ENCODE measurements around the gene CCDC116.

The CCDC116 gene

DNA sequence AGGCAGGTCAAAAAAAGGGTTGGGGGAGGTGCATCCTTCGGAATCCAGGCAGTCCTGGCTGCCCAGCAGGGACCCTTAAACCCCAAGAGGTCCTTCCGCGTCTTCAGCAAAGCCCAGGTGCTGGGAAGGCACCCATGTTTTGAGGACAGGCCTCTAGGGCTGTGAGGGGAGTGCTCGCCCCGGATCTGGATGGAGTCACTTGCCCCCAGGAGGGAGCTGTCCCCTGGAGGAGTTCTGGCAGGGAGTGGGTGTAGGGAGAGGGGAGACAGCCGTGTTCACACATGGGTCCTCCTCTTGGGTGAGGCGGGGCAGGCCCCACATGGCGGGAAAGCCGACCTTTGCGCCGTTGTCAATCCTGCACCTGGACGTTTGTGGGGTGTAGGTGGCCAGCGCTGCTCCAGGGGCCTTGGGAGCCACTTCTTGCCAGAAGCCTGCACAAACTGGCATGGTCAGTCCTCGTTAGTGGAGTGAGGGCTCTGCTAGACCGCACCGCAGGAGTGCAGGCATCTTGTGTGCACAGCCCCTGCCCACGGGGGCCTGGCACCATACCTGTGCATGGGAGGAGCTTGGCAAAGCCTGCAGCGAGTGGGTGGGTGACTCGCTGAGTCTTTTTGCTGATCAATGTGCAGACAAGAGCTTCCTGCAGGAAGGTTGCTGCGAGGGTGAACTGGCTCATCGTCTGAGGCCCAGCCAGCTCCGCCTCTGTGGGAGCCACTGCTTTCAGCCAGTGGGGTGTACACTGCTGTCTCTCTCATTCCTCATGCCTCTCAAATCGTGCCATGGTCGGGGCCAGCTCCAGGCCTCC is 49.2 kb downstream of the CCDC116 start:
- Histone ChIP-seq H2BK120ac (ENCODE audit: low read depth, low read length) (no peak overlapping the region), H3K27me3 (ENCODE audit: control insufficient read depth in 3 of 3, insufficient read depth in 3 of 3, low read depth in 1 of 3, low read length in 3 of 3) (no peaks in the 10 kb centered on the region), H3K18ac (ENCODE audit: low read length) (peak overlapping the region; percentile 28), H2BK5ac (ENCODE audit: low read length) (no peak overlapping the region), H2AFZ (ENCODE audit: low read length) (no peak overlapping the region), H3K9ac (ENCODE audit: low read depth, low read length, poor library complexity) (peak overlapping the region; percentile 70), H2BK12ac (ENCODE audit: low read length) (no peak overlapping the region), H4K91ac (ENCODE audit: low read depth, low read length, poor library complexity) (no peak overlapping the region), H3K4me1 (ENCODE audit: control insufficient read depth in 2 of 2, insufficient read depth in 1 of 2, low read depth in 1 of 2, low read length in 2 of 2) (peaks cover 2% of the 10 kb centered on the region in 2 donors), H3K9me3 (replicated peaks in 1 of 2; ENCODE audit: control insufficient read depth in 2 of 2, insufficient read depth in 1 of 2, low read depth in 1 of 2, low read length in 2 of 2) (peaks cover 0 to 4% of the 10 kb centered on the region in 2 donors), H3K4me3 (ENCODE audit: low read length in 2 of 2) (no peak overlapping the region), H4K8ac (ENCODE audit: low read depth, low read length) (no peak overlapping the region), H3K27ac (replicated peaks; ENCODE audit: low read length) (no peak overlapping the region), H3K79me1 (ENCODE audit: low read depth, low read length) (no peaks in the 10 kb centered on the region), H2AK5ac (ENCODE audit: low read depth, low read length) (no peak overlapping the region), H3K4me2 (ENCODE audit: insufficient read depth, low read length, poor library complexity, severe bottlenecking) (no peak overlapping the region), H3K14ac (ENCODE audit: low read length) (peak overlapping the region; percentile 38), H3K23ac (ENCODE audit: low read depth, low read length, poor library complexity) (peak overlapping the region; percentile 96), H3K4ac (ENCODE audit: low read length) (no peak overlapping the region), H2BK15ac (ENCODE audit: low read length) (no peak overlapping the region), H3K36me3 (replicated peaks in 1 of 2; ENCODE audit: control insufficient read depth in 2 of 2, insufficient read depth in 2 of 2, low read length in 2 of 2) (peaks cover 17 to 56% of the 10 kb centered on the region in 2 donors)
- no CpG with 5 or more reads among the region's 24 CpGs for WGBS, 2 donors (ENCODE audit: extremely low coverage in 2 of 2, insufficient read length in 2 of 2, insufficient replicate concordance in 1 of 2)
- DNase-seq (ENCODE audit: low spot score) = no peak

DNA sequence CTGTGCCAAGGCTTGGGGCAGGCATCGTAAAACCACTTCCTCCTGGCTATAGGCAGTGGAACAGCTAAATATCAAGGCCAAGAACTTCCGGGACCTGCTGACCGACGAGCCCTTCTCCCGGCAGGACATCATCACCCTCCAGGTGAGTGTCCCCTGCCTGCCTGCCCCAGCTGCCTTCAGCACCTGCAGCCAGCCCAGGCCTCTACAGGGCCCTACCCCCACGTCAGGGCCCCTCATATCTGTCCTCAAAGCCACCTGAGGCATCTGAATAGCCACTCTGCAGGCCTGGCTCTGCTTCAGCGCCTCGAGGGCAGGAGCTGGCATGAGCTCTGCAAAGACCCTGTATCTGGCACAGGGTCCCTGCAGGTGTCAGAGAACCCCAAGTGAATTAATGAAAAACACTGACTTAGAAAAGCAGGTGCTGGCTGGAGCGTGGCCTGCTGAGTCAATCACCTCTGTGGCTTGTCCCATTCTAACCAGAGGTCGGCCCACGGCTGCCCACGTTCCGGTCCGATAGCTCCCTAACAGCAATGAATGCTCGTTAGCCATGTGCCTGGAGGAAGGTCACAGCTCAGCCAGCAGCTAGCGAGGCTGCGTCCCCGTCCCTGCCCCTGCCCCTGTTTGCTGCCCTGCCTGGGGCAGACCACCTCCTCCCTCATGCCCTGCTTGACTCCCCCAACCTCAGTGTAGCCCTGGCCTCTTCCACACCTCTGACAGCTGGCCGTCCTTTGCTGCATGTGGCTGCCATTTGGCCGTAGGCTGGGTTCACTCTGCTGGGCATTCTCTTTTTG is 50.0 kb downstream of the CCDC116 start:
- WGBS, 2 donors (ENCODE audit: extremely low coverage in 2 of 2, insufficient read length in 2 of 2, insufficient replicate concordance in 1 of 2) = no CpG with 5 or more reads among the region's 20 CpGs
- Histone ChIP-seq H2AFZ (ENCODE audit: low read length) (no peak overlapping the region), H4K91ac (ENCODE audit: low read depth, low read length, poor library complexity) (no peak overlapping the region), H3K79me1 (ENCODE audit: low read depth, low read length) (peaks cover 3% of the 10 kb centered on the region), H2BK5ac (ENCODE audit: low read length) (no peak overlapping the region), H3K4me2 (ENCODE audit: insufficient read depth, low read length, poor library complexity, severe bottlenecking) (peak overlapping the region; percentile 14), H2BK120ac (ENCODE audit: low read depth, low read length) (no peak overlapping the region), H3K27ac (replicated peaks; ENCODE audit: low read length) (no peak overlapping the region), H3K9ac (ENCODE audit: low read depth, low read length, poor library complexity) (peak overlapping the region; percentile 44), H2BK15ac (ENCODE audit: low read length) (no peak overlapping the region), H3K36me3 (replicated peaks in 1 of 2; ENCODE audit: control insufficient read depth in 2 of 2, insufficient read depth in 2 of 2, low read length in 2 of 2) (peaks cover 20 to 61% of the 10 kb centered on the region in 2 donors), H3K4me1 (ENCODE audit: control insufficient read depth in 2 of 2, insufficient read depth in 1 of 2, low read depth in 1 of 2, low read length in 2 of 2) (peaks cover 2% of the 10 kb centered on the region in 2 donors), H2AK5ac (ENCODE audit: low read depth, low read length) (no peak overlapping the region), H3K23ac (ENCODE audit: low read depth, low read length, poor library complexity) (peak overlapping the region; percentile 80), H4K8ac (ENCODE audit: low read depth, low read length) (no peak overlapping the region), H3K14ac (ENCODE audit: low read length) (peak overlapping the region; percentile 63), H3K18ac (ENCODE audit: low read length) (peak overlapping the region; percentile 13), H3K27me3 (ENCODE audit: control insufficient read depth in 3 of 3, insufficient read depth in 3 of 3, low read depth in 1 of 3, low read length in 3 of 3) (no peaks in the 10 kb centered on the region), H3K9me3 (replicated peaks in 1 of 2; ENCODE audit: control insufficient read depth in 2 of 2, insufficient read depth in 1 of 2, low read depth in 1 of 2, low read length in 2 of 2) (peaks cover 0 to 3% of the 10 kb centered on the region in 2 donors), H3K4ac (ENCODE audit: low read length) (no peak overlapping the region), H3K4me3 (ENCODE audit: low read length in 2 of 2) (no peak overlapping the region), H2BK12ac (ENCODE audit: low read length) (peak overlapping the region; percentile 30)
- no peak for DNase-seq (ENCODE audit: low spot score)

DNA sequence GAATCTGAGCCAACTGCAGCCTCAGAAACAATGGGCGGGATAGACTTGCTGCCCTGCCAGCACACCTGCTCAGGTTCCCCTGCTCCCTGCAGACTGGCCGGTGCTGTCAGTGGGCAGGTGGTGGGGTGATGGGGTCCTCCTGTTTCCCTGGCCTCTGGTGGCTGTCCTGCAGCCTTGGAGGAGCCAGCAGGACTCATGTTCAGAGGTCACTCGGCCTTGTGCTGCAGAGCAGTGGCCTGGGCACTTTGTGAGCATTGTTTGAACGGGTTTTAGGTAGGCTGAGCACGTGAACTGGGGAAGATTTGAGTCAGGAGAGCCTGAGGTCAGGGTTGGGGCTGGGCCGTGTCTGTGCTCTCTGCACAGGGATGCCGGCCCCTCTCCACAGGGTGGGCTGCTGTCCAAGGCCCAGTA is 50.8 kb downstream of the CCDC116 start:
- Histone ChIP-seq H2BK15ac (ENCODE audit: low read length) (no peak overlapping the region), H3K4me1 (ENCODE audit: control insufficient read depth in 2 of 2, insufficient read depth in 1 of 2, low read depth in 1 of 2, low read length in 2 of 2) (peaks cover 0 to 2% of the 10 kb centered on the region in 2 donors), H3K36me3 (replicated peaks in 1 of 2; ENCODE audit: control insufficient read depth in 2 of 2, insufficient read depth in 2 of 2, low read length in 2 of 2) (peaks cover 20 to 65% of the 10 kb centered on the region in 2 donors), H3K4me3 (ENCODE audit: low read length in 2 of 2) (peak overlapping the region in 1 of 2 donors; percentile 23), H4K91ac (ENCODE audit: low read depth, low read length, poor library complexity) (no peak overlapping the region), H4K8ac (ENCODE audit: low read depth, low read length) (no peak overlapping the region), H3K79me1 (ENCODE audit: low read depth, low read length) (peaks cover 3% of the 10 kb centered on the region), H2AK5ac (ENCODE audit: low read depth, low read length) (no peak overlapping the region), H3K9me3 (replicated peaks in 1 of 2; ENCODE audit: control insufficient read depth in 2 of 2, insufficient read depth in 1 of 2, low read depth in 1 of 2, low read length in 2 of 2) (no peaks in the 10 kb centered on the region), H3K14ac (ENCODE audit: low read length) (no peak overlapping the region), H3K4me2 (ENCODE audit: insufficient read depth, low read length, poor library complexity, severe bottlenecking) (no peak overlapping the region), H3K27me3 (ENCODE audit: control insufficient read depth in 3 of 3, insufficient read depth in 3 of 3, low read depth in 1 of 3, low read length in 3 of 3) (no peaks in the 10 kb centered on the region), H2BK120ac (ENCODE audit: low read depth, low read length) (no peak overlapping the region), H2AFZ (ENCODE audit: low read length) (no peak overlapping the region), H2BK12ac (ENCODE audit: low read length) (no peak overlapping the region), H3K27ac (replicated peaks; ENCODE audit: low read length) (no peak overlapping the region), H3K4ac (ENCODE audit: low read length) (no peak overlapping the region), H2BK5ac (ENCODE audit: low read length) (peak overlapping the region; percentile 78), H3K23ac (ENCODE audit: low read depth, low read length, poor library complexity) (peak overlapping the region; percentile 85), H3K9ac (ENCODE audit: low read depth, low read length, poor library complexity) (no peak overlapping the region), H3K18ac (ENCODE audit: low read length) (no peak overlapping the region)
- no CpG with 5 or more reads among the region's 7 CpGs for WGBS, 2 donors (ENCODE audit: extremely low coverage in 2 of 2, insufficient read length in 2 of 2, insufficient replicate concordance in 1 of 2)
- DNase-seq (ENCODE audit: low spot score) = no peak
